HepG2 (cell line): ENCODE measurements around the gene ATRN. TPM values are rescaled to one million over a fixed set of nuclear protein-coding genes. Genes with fewer than 3 reads are reported as not detected.

ENCODE experiments used
- AKNA ChIP-seq: sonication (generic); formaldehyde crosslinking; IDR thresholded peaks from 2 replicates; pipeline ENCODE4 v1.4.0; 2020; ENCODE audit warnings: missing genetic modification reagents, borderline replicate concordance
- ASH2L ChIP-seq: fragments of 300-600, 200-600 bp; sonication (generic); IDR thresholded peaks from 2 replicates; pipeline ENCODE4 v1.7.0; 2017; ENCODE audit warnings: low read depth, mild to moderate bottlenecking, moderate library complexity, mixed read lengths, low read length; ENCODE audit not compliant: insufficient read length
- ATRX ChIP-seq: sonication (generic); formaldehyde crosslinking; IDR thresholded peaks from 2 replicates; pipeline ENCODE4 v1.4.0; 2020; ENCODE audit warnings: missing genetic modification reagents, borderline replicate concordance
- CAMTA2 ChIP-seq: sonication (generic); formaldehyde crosslinking; IDR thresholded peaks from 2 replicates; pipeline ENCODE4 v1.4.0; 2020; ENCODE audit warnings: mild to moderate bottlenecking, missing genetic modification reagents, borderline replicate concordance
- CEBPG ChIP-seq: IDR thresholded peaks from 2 replicates; pipeline ENCODE4 v1.6.1; 2016
- EP300 ChIP-seq, 3 experiments: sonication (generic) in 1 of 3; formaldehyde crosslinking in 1 of 3; IDR thresholded peaks; 2 replicates each; pipeline versions ENCODE4 v1.5.1 to v1.6.1; 2011 to 2020; ENCODE audit warnings: low read depth in 2 of 3, low read length in 2 of 3, borderline replicate concordance in 1 of 3, improper control_type of control experiment in 1 of 3, mild to moderate bottlenecking in 1 of 3, missing genetic modification reagents in 1 of 3, moderate library complexity in 1 of 3
- GATAD2A ChIP-seq: IDR thresholded peaks from 2 replicates; pipeline ENCODE4 v1.6.1; 2016
- GLI4 ChIP-seq: sonication (generic); formaldehyde crosslinking; IDR thresholded peaks from 2 replicates; pipeline ENCODE4 v1.5.1; 2020; ENCODE audit warnings: missing genetic modification reagents, mild to moderate bottlenecking, moderate library complexity, borderline replicate concordance
- KMT2B ChIP-seq: IDR thresholded peaks from 2 replicates; pipeline ENCODE4 v1.6.1; 2016; ENCODE audit warnings: missing genetic modification reagents, missing compliant biosample characterization
- RXRB ChIP-seq: IDR thresholded peaks from 2 replicates; pipeline ENCODE4 v1.6.1; 2016; ENCODE audit warnings: borderline replicate concordance, missing genetic modification reagents, missing compliant biosample characterization
- TCF7 ChIP-seq: sonication (generic); IDR thresholded peaks from 2 replicates; pipeline ENCODE4 v1.6.1; 2016; ENCODE audit warnings: antibody characterized with exemption, low read depth
- TP53 ChIP-seq: sonication (generic); formaldehyde crosslinking; conservative IDR thresholded peaks from 2 replicates; pipeline ENCODE4 v1.4.0; 2020; ENCODE audit warnings: missing genetic modification reagents
- TRIM24 ChIP-seq: sonication (generic); formaldehyde crosslinking; IDR thresholded peaks from 2 replicates; pipeline ENCODE4 v1.8.0; 2022; ENCODE audit warnings: mild to moderate bottlenecking, missing genetic modification reagents
- ZFP37 ChIP-seq: sonication (generic); formaldehyde crosslinking; IDR thresholded peaks from 2 replicates; pipeline ENCODE4 v1.4.0; 2020; ENCODE audit warnings: missing genetic modification reagents, borderline replicate concordance
- ZFYVE20 ChIP-seq: sonication (generic); formaldehyde crosslinking; IDR thresholded peaks from 2 replicates; pipeline ENCODE4 v1.8.0; 2023; ENCODE audit warnings: low read depth, mild to moderate bottlenecking, moderate library complexity, missing genetic modification reagents, borderline replicate concordance
- ZMYM2 ChIP-seq: sonication (generic); formaldehyde crosslinking; IDR thresholded peaks from 2 replicates; pipeline ENCODE4 v1.8.0; 2022; ENCODE audit warnings: mild to moderate bottlenecking, missing genetic modification reagents
- ZMYM3 ChIP-seq: sonication (generic); formaldehyde crosslinking; IDR thresholded peaks from 2 replicates; pipeline ENCODE4 v1.5.1; 2020; ENCODE audit warnings: mild to moderate bottlenecking, missing genetic modification reagents
- ZNF224 ChIP-seq: sonication (generic); formaldehyde crosslinking; IDR thresholded peaks from 2 replicates; pipeline ENCODE4 v1.5.0; 2020; ENCODE audit warnings: mild to moderate bottlenecking, missing genetic modification reagents
- ZNF232 ChIP-seq: sonication (generic); formaldehyde crosslinking; IDR thresholded peaks from 2 replicates; pipeline ENCODE4 v1.4.0; 2020; ENCODE audit warnings: missing genetic modification reagents, borderline replicate concordance
- ZNF501 ChIP-seq: sonication (generic); formaldehyde crosslinking; IDR thresholded peaks from 2 replicates; pipeline ENCODE4 v1.5.1; 2020; ENCODE audit warnings: mild to moderate bottlenecking, moderate library complexity, missing genetic modification reagents
- ZZZ3 ChIP-seq: sonication (generic); formaldehyde crosslinking; IDR thresholded peaks from 2 replicates; pipeline ENCODE4 v1.4.0; 2020; ENCODE audit warnings: missing genetic modification reagents, mild to moderate bottlenecking, borderline replicate concordance
- polyA plus RNA-seq, 8 experiments: library from polyadenylated mRNA; depleted of rRNA in 3 of 8; stranded (reverse) in 7 of 8; unstranded in 1 of 8; fragments of >200 nt; fragmentation: Illumina TruSeq in 4 of 8; extraction: Trizol in 4 of 8; gene quantifications; 2 replicates each; pipeline versions ENCODE4 v1.2.1 to v1.2.3, GENCODE V29; 2011 to 2016; ENCODE audit warnings: low read depth in 4 of 8, missing spikeins in 1 of 8, mixed read lengths in 1 of 8; ENCODE audit not compliant: insufficient read depth in 1 of 8
- total RNA-seq, 5 experiments: library from RNA; depleted of rRNA; stranded (reverse); fragments of >200 nt; fragmentation: Illumina TruSeq; extraction: Trizol; gene quantifications; 2 replicates each; pipeline ENCODE4 v1.2.3, GENCODE V29; 2016; ENCODE audit warnings: low read depth in 1 of 5
- TF ChIP-seq, protein P1 (sequence below): sonication (generic); formaldehyde crosslinking; IDR thresholded peaks from 2 replicates; pipeline ENCODE4 v1.8.0; 2022; ENCODE audit warnings: mild to moderate bottlenecking, missing genetic modification reagents
- TF ChIP-seq, protein P2 (sequence below): conservative IDR thresholded peaks from 2 replicates; pipeline ENCODE4 v1.6.1; 2018; ENCODE audit warnings: missing genetic modification reagents

The ATRN gene
- total and polyA plus RNA-seq, 2 of the 13 experiments (the other 11 are each of a cell fraction or from before 2014, with no cell fraction given), result 44.2 to 81.1 TPM

DNA sequence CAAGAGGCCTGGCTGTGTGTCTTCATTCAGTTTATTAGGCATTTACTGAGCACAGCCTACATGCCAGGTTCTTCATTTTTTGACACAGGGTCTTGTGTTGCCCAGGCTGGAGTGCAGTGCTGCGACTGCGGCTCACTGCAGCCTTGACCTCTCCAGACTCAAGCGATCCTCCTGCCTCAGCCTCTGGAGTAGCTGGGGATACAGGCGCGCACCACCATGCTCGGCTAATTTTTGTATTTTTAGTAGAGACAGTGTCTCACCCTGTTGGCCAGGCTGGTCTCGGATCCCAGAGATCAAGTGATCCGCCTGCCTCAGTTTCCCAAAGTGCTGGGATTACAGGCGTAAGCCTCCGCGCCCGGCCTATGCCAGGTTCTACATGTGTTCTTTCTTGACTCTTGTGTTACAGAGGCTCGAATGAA lies 601 bp upstream of the ATRN start (continued):
- 0 out of 2 replicates have a peak, but pooled peaks have one; percentile 11 for TF ChIP-seq ZFP37 (CRISPR knock-in tag)
- no peak for TF ChIP-seq GATAD2A (CRISPR knock-in tag)
- no peak for TF ChIP-seq RXRB (CRISPR knock-in tag)
- no peak for TF ChIP-seq KMT2B (CRISPR knock-in tag)
- TF ChIP-seq, protein P1, sequence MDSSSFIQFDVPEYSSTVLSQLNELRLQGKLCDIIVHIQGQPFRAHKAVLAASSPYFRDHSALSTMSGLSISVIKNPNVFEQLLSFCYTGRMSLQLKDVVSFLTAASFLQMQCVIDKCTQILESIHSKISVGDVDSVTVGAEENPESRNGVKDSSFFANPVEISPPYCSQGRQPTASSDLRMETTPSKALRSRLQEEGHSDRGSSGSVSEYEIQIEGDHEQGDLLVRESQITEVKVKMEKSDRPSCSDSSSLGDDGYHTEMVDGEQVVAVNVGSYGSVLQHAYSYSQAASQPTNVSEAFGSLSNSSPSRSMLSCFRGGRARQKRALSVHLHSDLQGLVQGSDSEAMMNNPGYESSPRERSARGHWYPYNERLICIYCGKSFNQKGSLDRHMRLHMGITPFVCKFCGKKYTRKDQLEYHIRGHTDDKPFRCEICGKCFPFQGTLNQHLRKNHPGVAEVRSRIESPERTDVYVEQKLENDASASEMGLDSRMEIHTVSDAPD (CRISPR knock-in tag), result no peak
- peak; percentile 72; the same call in 1 of the 2 replicates for TF ChIP-seq AKNA (CRISPR knock-in tag)
- TF ChIP-seq CEBPG (CRISPR knock-in tag), result no peak
- TF ChIP-seq ZZZ3, result peak; percentile 22; the same call in 1 of the 2 replicates
- TF ChIP-seq TRIM24 (CRISPR knock-in tag), result 0 out of 2 replicates have a peak, but pooled peaks have one; percentile 64
- no peak for TF ChIP-seq ZFYVE20 (CRISPR knock-in tag)
- TF ChIP-seq ASH2L, result no peak
- 0 out of 2 replicates have a peak, but pooled peaks have one; percentile 36 for TF ChIP-seq ZNF232 (CRISPR knock-in tag)
- no peak for TF ChIP-seq EP300 (IDR thresholded peaks at IDR 0.05; ENCODE audit: low read depth in 2 of 2, low read length in 2 of 2)
- no peak for TF ChIP-seq EP300 (CRISPR knock-in tag; IDR thresholded peaks at IDR 0.05; ENCODE audit: borderline replicate concordance)
- TF ChIP-seq CAMTA2, result peak; percentile 15; the same call in 1 of the 2 replicates
- no peak for TF ChIP-seq TCF7
- TF ChIP-seq ZNF501 (CRISPR knock-in tag), result peak; percentile 69
- TF ChIP-seq TP53 (CRISPR knock-in tag), result 0 out of 2 replicates have a peak, but pooled peaks have one; percentile 47
- 0 out of 2 replicates have a peak, but pooled peaks have one; percentile 14 for TF ChIP-seq ATRX (CRISPR knock-in tag)
- no peak for TF ChIP-seq GLI4 (CRISPR knock-in tag)
- TF ChIP-seq ZMYM2 (CRISPR knock-in tag), result peak; percentile 39; the same call in 1 of the 2 replicates
- peak; percentile 48 for TF ChIP-seq ZMYM3
- TF ChIP-seq ZNF224 (CRISPR knock-in tag), result peak; percentile 4
- TF ChIP-seq, protein P2, sequence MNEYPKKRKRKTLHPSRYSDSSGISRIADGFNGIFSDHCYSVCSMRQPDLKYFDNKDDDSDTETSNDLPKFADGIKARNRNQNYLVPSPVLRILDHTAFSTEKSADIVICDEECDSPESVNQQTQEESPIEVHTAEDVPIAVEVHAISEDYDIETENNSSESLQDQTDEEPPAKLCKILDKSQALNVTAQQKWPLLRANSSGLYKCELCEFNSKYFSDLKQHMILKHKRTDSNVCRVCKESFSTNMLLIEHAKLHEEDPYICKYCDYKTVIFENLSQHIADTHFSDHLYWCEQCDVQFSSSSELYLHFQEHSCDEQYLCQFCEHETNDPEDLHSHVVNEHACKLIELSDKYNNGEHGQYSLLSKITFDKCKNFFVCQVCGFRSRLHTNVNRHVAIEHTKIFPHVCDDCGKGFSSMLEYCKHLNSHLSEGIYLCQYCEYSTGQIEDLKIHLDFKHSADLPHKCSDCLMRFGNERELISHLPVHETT (CRISPR knock-in tag), result no peak
